K562 (cell line): ENCODE measurements around the gene LPA. TPM values are rescaled to one million over a fixed set of nuclear protein-coding genes. Genes with fewer than 3 reads are reported as not detected.

ENCODE experiments used
- ARID2 ChIP-seq: fragments of 450-650 bp; IDR thresholded peaks from 2 replicates; pipeline ENCODE4 v1.6.1; 2017; ENCODE audit warnings: antibody characterized with exemption, mild to moderate bottlenecking
- BCL6 ChIP-seq: fragments of 250-450 bp; sonication (Bioruptor Pico); IDR thresholded peaks from 2 replicates; pipeline ENCODE4 v1.4.0; 2020
- CBFA2T2 ChIP-seq: fragments of 450-650 bp; conservative IDR thresholded peaks from 2 replicates; pipeline ENCODE4 v1.6.1; 2017; ENCODE audit warnings: mild to moderate bottlenecking
- CTCF ChIP-seq, 3 experiments: IDR thresholded peaks in 2 of 3; conservative IDR thresholded peaks in 1 of 3; 2 replicates each; pipeline ENCODE4 v1.5.1; 2011 to 2012; ENCODE audit warnings: low read length in 3 of 3, mild to moderate bottlenecking in 3 of 3, control low read depth in 2 of 3, improper control_type of control experiment in 1 of 3, inconsistent platforms in 1 of 3, low read depth in 1 of 3, mixed read lengths in 1 of 3, moderate library complexity in 1 of 3; ENCODE audit not compliant: insufficient read depth in 2 of 3
- E2F3 ChIP-seq: fragments of 250-450 bp; sonication (Bioruptor Pico); IDR thresholded peaks from 2 replicates; pipeline ENCODE4 v1.4.0; 2020; ENCODE audit warnings: mild to moderate bottlenecking
- ELF4 ChIP-seq: fragments of 450-650 bp; formaldehyde crosslinking; IDR thresholded peaks from 2 replicates; pipeline ENCODE4 v1.4.0; 2022; ENCODE audit warnings: missing genetic modification characterization
- FOXJ2 ChIP-seq: fragments of 200-800 bp; sonication (Bioruptor generic); IDR thresholded peaks from 2 replicates; pipeline ENCODE4 v1.6.1; 2016; ENCODE audit warnings: missing genetic modification characterization, missing compliant biosample characterization
- JUND ChIP-seq, 2 experiments: IDR thresholded peaks; 2 replicates in 1 of 2; 3 replicates in 1 of 2; pipeline ENCODE4 v1.6.1; 2011; ENCODE audit warnings: borderline replicate concordance in 2 of 2, low read depth in 2 of 2, low read length in 2 of 2, improper control_type of control experiment in 1 of 2, missing biosample characterization in 1 of 2, missing genetic modification characterization in 1 of 2, missing genetic modification reagents in 1 of 2
- KDM1A ChIP-seq, 2 experiments: fragments of 450-650 bp; IDR thresholded peaks; 2 replicates each; pipeline ENCODE4 v1.6.1; 2016; ENCODE audit warnings: mild to moderate bottlenecking in 2 of 2
- KDM2B ChIP-seq: fragments of 250-450 bp; sonication (Bioruptor Pico); IDR thresholded peaks from 2 replicates; pipeline ENCODE4 v1.8.0; 2021; ENCODE audit warnings: mild to moderate bottlenecking, moderate library complexity
- MAFF ChIP-seq: IDR thresholded peaks from 2 replicates; pipeline ENCODE4 v1.6.1; 2012; ENCODE audit warnings: low read length, improper control_type of control experiment
- MCM2 ChIP-seq: fragments of 450-650 bp; IDR thresholded peaks from 2 replicates; pipeline ENCODE4 v1.6.1; 2017; ENCODE audit warnings: low read depth, mild to moderate bottlenecking
- PHF21A ChIP-seq: fragments of 450-650 bp; IDR thresholded peaks from 2 replicates; pipeline ENCODE4 v1.6.1; 2017; ENCODE audit warnings: low read depth, borderline replicate concordance
- PPARD ChIP-seq: fragments of 250-450 bp; sonication (Bioruptor Pico); IDR thresholded peaks from 2 replicates; pipeline ENCODE4 v1.8.0; 2022; ENCODE audit warnings: inconsistent platforms, mild to moderate bottlenecking, moderate library complexity
- RFX5 ChIP-seq: IDR thresholded peaks from 2 replicates; pipeline ENCODE4 v1.6.1; 2011; ENCODE audit warnings: low read depth, mild to moderate bottlenecking, improper control_type of control experiment, low read length
- TBL1XR1 ChIP-seq, 2 experiments: IDR thresholded peaks; 2 replicates each; pipeline ENCODE4 v1.6.1; 2012; ENCODE audit warnings: improper control_type of control experiment in 2 of 2, low read length in 2 of 2, mild to moderate bottlenecking in 1 of 2
- ZBTB43 ChIP-seq: sonication (generic); formaldehyde crosslinking; IDR thresholded peaks from 2 replicates; pipeline ENCODE4 v1.8.0; 2023; ENCODE audit warnings: mild to moderate bottlenecking, missing genetic modification reagents
- ZFX ChIP-seq: sonication (generic); formaldehyde crosslinking; IDR thresholded peaks from 2 replicates; pipeline ENCODE4 v1.8.0; 2022; ENCODE audit warnings: mild to moderate bottlenecking, missing genetic modification reagents, moderate library complexity
- ZNF212 ChIP-seq: fragments of 450-650 bp; formaldehyde crosslinking; IDR thresholded peaks from 2 replicates; pipeline ENCODE4 v1.4.0; 2020; ENCODE audit warnings: mild to moderate bottlenecking
- ZNF354B ChIP-seq: fragments of 250-450 bp; sonication (Bioruptor Pico); IDR thresholded peaks from 2 replicates; pipeline ENCODE4 v1.4.0; 2020
- ZNF561 ChIP-seq: fragments of 450-650 bp; formaldehyde crosslinking; conservative IDR thresholded peaks from 2 replicates; pipeline ENCODE4 v1.4.0; 2020; ENCODE audit warnings: mild to moderate bottlenecking, moderate library complexity
- polyA plus RNA-seq, 8 experiments: library from polyadenylated mRNA; depleted of rRNA in 4 of 8; stranded (reverse) in 5 of 8; unstranded in 3 of 8; fragments of >200 nt; fragmentation: Nextera tagmentation in 2 of 8; fragmentation: Illumina TruSeq in 1 of 8; extraction: Ambion mirVana in 2 of 8; extraction: Trizol in 1 of 8; gene quantifications; 2 replicates each; pipeline versions ENCODE4 v1.2.1 to v1.2.3, GENCODE V29; 2011 to 2014; ENCODE audit warnings: inconsistent platforms in 1 of 8, missing spikeins in 1 of 8
- total RNA-seq, 7 experiments: library from RNA; depleted of rRNA in 6 of 7; stranded (reverse); fragments of >200 nt in 6 of 7; fragmentation: Illumina TruSeq in 2 of 7; extraction: Trizol in 2 of 7; gene quantifications; 2 replicates each; pipeline versions ENCODE4 v1.2.1 to v1.2.3, GENCODE V29; 2011 to 2021; ENCODE audit warnings: low replicate concordance in 1 of 7
- TF ChIP-seq, protein P1 (sequence below): sonication (generic); formaldehyde crosslinking; IDR thresholded peaks from 2 replicates; pipeline ENCODE4 v1.9.0; 2022; ENCODE audit warnings: mild to moderate bottlenecking, missing genetic modification reagents
- TF ChIP-seq, protein P2 (sequence below): sonication (generic); formaldehyde crosslinking; IDR thresholded peaks from 2 replicates; pipeline ENCODE4 v1.9.0; 2022; ENCODE audit warnings: mild to moderate bottlenecking, missing genetic modification reagents
- TF ChIP-seq, protein P3 (sequence below): fragments of 250-450 bp; sonication (Bioruptor Pico); IDR thresholded peaks from 2 replicates; pipeline ENCODE4 v1.5.0; 2021
- TF ChIP-seq, protein P4 (sequence below): fragments of 450-650 bp; formaldehyde crosslinking; IDR thresholded peaks from 2 replicates; pipeline ENCODE4 v1.4.0; 2022; ENCODE audit warnings: mild to moderate bottlenecking, moderate library complexity

Gene LPA
- total and polyA plus RNA-seq, 9 of the 15 experiments (the other 6 are each of a cell fraction or from before 2014, with no cell fraction given): 0.01 to 0.18 (median 0.07) TPM; not detected in 6

DNA sequence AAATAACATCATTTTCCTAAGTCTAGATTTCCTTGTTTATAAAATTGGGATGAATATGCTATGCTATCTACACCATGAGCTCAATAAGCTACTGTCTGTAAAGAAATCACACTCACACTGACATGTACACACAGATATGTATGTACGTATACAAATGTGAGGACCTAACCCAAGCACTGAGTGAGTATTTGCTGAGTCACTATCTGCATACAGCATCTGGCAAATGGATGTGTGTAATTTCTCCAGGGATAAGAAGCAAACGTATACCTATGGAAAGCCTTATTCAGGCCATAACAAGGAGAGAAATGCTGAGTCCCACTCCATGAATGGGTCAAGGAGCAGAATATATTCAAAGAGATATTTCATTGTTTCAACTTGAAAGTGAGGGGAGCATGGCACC lies 153.9 kb downstream of the LPA start (continued):
- TF ChIP-seq, protein P1, sequence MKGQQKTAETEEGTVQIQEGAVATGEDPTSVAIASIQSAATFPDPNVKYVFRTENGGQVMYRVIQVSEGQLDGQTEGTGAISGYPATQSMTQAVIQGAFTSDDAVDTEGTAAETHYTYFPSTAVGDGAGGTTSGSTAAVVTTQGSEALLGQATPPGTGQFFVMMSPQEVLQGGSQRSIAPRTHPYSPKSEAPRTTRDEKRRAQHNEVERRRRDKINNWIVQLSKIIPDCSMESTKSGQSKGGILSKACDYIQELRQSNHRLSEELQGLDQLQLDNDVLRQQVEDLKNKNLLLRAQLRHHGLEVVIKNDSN (CRISPR knock-in tag): no peak
- TF ChIP-seq, protein P2, sequence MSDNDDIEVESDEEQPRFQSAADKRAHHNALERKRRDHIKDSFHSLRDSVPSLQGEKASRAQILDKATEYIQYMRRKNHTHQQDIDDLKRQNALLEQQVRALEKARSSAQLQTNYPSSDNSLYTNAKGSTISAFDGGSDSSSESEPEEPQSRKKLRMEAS (CRISPR knock-in tag): no peak
- TF ChIP-seq CTCF (IDR thresholded peaks at IDR 0.05 in 2 of 3, conservative IDR thresholded peaks at IDR 0.05 in 1 of 3; ENCODE audit: insufficient read depth in 2 of 3, low read depth in 1 of 3, low read length in 3 of 3) (no peak), ZNF561 (no peak), FOXJ2 (tag) (no peak), BCL6 (CRISPR knock-in tag) (no peak), ZNF212 (CRISPR knock-in tag) (no peak), KDM2B (CRISPR knock-in tag) (no peak), KDM1A (IDR thresholded peaks at IDR 0.05) (peak in 1 of 2 experiments; percentile 83; a peak in 2 of 4 replicates), ZNF354B (no peak), ELF4 (CRISPR knock-in tag) (no peak), E2F3 (CRISPR knock-in tag) (no peak), MCM2 (no peak), ZBTB43 (CRISPR knock-in tag) (no peak), ZFX (no peak), ARID2 (peak; percentile 28; the same call in 1 of the 2 replicates), MAFF (peak; percentile 94), RFX5 (no peak), JUND (IDR thresholded peaks at IDR 0.05; ENCODE audit: borderline replicate concordance, low read depth, low read length) (peak; percentile 35; the same call in 1 of the 2 replicates), JUND (tag; IDR thresholded peaks at IDR 0.05; ENCODE audit: borderline replicate concordance, low read depth, low read length) (peak; percentile 40; the same call in 1 of the 3 replicates), CBFA2T2 (peak; percentile 29; the same call in 1 of the 2 replicates), TBL1XR1 (IDR thresholded peaks at IDR 0.05; ENCODE audit: low read length in 2 of 2) (no peak), PPARD (no peak), PHF21A (no peak)
- TF ChIP-seq, protein P3, sequence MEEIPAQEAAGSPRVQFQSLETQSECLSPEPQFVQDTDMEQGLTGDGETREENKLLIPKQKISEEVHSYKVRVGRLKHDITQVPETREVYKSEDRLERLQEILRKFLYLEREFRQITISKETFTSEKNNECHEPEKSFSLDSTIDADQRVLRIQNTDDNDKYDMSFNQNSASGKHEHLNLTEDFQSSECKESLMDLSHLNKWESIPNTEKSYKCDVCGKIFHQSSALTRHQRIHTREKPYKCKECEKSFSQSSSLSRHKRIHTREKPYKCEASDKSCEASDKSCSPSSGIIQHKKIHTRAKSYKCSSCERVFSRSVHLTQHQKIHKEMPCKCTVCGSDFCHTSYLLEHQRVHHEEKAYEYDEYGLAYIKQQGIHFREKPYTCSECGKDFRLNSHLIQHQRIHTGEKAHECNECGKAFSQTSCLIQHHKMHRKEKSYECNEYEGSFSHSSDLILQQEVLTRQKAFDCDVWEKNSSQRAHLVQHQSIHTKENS (CRISPR knock-in tag): no peak
- TF ChIP-seq, protein P4, sequence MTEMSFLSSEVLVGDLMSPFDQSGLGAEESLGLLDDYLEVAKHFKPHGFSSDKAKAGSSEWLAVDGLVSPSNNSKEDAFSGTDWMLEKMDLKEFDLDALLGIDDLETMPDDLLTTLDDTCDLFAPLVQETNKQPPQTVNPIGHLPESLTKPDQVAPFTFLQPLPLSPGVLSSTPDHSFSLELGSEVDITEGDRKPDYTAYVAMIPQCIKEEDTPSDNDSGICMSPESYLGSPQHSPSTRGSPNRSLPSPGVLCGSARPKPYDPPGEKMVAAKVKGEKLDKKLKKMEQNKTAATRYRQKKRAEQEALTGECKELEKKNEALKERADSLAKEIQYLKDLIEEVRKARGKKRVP: peak; percentile 20; the same call in 1 of the 2 replicates
